Fibroblast of pulmonary artery (primary cell): Measurements from ENCODE around the gene ANGPTL4.

Experiments used
- DNase-seq: peaks from one replicate; pipeline ENCODE4 v3.0.0-alpha.2; 2010; ENCODE audit warnings: low read depth
- H3K4me3 ChIP-seq: replicated peaks from 2 replicates; pipeline ENCODE4 v1.5.1; 2011; ENCODE audit warnings: low read depth, mild to moderate bottlenecking, control low read depth, low read length, moderate library complexity
- TF ChIP-seq, protein P1 (sequence below): IDR thresholded peaks from 2 replicates; pipeline ENCODE4 v1.5.1; 2011; ENCODE audit warnings: mild to moderate bottlenecking, control low read depth, low read length, inconsistent platforms; ENCODE audit errors: missing control alignments

ANGPTL4 gene

DNA sequence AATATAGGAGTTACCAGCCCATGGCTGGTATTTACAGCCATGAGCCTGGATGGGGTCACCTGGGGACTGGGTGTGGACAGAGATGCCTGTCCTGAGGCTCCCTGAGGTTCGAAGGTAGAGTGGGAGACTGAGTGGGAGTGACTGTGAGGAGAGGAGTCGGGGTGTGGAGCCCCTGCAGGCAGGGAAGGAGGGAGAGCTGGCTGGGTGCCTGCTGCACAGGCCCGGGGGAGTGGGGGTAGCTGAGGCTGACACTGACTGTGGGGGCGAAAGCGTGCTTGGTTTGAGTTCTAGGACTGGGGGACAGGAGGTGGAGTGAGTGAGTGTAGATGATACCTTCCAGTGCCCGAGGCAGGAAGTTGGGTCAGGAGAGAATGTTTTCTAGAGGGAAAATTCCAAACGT lies 33.3 kb downstream of the ANGPTL4 start:
- no peak overlapping the region for H3K4me3 ChIP-seq
- TF ChIP-seq, protein P1, sequence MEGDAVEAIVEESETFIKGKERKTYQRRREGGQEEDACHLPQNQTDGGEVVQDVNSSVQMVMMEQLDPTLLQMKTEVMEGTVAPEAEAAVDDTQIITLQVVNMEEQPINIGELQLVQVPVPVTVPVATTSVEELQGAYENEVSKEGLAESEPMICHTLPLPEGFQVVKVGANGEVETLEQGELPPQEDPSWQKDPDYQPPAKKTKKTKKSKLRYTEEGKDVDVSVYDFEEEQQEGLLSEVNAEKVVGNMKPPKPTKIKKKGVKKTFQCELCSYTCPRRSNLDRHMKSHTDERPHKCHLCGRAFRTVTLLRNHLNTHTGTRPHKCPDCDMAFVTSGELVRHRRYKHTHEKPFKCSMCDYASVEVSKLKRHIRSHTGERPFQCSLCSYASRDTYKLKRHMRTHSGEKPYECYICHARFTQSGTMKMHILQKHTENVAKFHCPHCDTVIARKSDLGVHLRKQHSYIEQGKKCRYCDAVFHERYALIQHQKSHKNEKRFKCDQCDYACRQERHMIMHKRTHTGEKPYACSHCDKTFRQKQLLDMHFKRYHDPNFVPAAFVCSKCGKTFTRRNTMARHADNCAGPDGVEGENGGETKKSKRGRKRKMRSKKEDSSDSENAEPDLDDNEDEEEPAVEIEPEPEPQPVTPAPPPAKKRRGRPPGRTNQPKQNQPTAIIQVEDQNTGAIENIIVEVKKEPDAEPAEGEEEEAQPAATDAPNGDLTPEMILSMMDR, result no peak
- no peak for DNase-seq

DNA sequence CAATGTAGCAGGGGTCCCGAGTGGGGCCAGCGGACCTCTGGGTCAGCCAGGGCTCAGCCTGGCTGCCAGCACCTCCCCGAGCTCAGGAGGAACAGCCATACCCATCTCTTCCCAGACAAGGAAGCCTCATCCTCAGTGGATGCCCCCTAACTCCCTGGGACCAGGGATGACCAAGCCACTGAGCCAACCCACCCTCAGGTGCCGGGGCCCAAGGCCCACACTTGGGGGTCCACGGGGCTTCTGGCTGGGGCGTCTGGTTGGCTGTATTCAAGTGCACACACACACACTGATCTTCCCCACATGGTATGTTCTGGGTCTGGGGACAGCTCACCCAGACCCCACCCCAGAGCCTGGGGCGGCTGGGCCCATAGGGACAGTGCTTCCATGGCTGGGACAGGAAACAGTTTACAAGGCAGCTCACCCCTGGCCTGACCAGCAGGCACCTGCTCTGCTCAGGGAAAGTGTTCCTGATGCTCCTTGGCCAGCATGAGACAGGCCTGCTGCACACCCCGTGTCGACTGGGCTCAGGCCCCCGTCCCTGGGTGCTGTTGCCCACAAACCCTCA lies 33.9 kb downstream of the ANGPTL4 start:
- TF ChIP-seq, protein P1, result no peak
- H3K4me3 ChIP-seq, result no peak overlapping the region
- no peak for DNase-seq

DNA sequence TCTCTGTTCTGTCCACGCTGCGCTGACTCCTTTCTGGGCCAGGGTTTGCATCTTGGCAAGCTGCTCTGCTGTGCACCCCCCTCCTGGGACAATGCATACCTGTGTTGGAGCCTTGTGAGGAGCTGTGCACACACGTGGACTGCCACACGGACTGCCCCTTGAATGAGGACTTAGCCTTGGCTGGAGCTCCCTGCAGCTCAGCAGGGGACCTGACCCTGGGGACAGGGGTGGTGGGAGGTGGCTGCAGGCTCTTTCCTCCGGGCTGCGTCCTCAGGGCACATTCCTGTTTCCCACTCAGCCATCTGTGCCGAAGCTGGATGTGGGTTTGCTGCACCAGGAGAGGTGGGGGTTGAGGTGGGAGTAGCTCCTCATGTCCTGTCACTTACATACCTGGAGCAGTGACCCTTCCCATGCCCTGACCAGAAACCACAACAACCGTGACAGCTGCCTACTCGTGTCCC lies 34.4 kb downstream of the ANGPTL4 start:
- TF ChIP-seq, protein P1, result no peak
- no peak for DNase-seq
- H3K4me3 ChIP-seq, result no peak overlapping the region

DNA sequence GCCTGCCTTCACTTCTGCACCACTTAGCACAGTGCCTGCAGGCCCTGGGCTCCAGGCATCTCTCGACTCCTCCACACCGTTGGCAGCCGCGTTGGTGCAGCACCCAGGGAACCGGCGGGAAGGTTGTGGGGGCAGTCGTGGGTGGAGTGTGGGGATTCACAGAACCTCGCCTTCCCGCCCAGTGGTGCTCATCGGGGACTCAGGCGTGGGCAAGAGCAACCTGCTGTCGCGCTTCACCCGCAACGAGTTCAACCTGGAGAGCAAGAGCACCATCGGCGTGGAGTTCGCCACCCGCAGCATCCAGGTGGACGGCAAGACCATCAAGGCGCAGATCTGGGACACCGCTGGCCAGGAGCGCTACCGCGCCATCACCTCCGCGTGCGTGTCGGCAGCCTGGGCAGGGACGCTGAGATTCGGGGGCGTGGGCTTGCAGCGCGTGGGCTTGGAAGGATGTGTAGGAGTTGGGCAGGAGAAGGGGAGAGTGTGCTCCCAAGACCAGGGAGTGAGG lies 35.8 kb downstream of the ANGPTL4 start:
- TF ChIP-seq, protein P1, result no peak
- no peak overlapping the region for H3K4me3 ChIP-seq
- no peak for DNase-seq

- no peak overlapping the region for H3K4me3 ChIP-seq
- DNase-seq, result no peak
- TF ChIP-seq, protein P1, result no peak
These were observed 38.0 kb downstream of the ANGPTL4 start for GRCh38 chr19:8401981-8402411.

- H3K4me3 ChIP-seq, result no peak overlapping the region
- TF ChIP-seq, protein P1, result no peak
- DNase-seq, result no peak
These were observed 39.3 kb downstream of the ANGPTL4 start for GRCh38 chr19:8403098-8403819.
